AG10803 (cell line): ENCODE measurements around the gene USP47.

Experiments
- DNase-seq: peaks from one replicate; pipeline ENCODE4 v3.0.0; 2010; ENCODE audit warnings: low read depth
- H3K4me3 ChIP-seq: 2 replicates; pipeline ENCODE4 v1.5.1; 2011; ENCODE audit warnings: mild to moderate bottlenecking, low read length, control low read depth
- CTCF ChIP-seq: conservative IDR thresholded peaks from 2 replicates; pipeline ENCODE4 v1.5.1; 2011; ENCODE audit warnings: mild to moderate bottlenecking, low read length, control low read depth, inconsistent platforms

Gene USP47

GRCh38 chr11:11960687-11961086 is 118.9 kb downstream of the USP47 start:
- no peak for TF ChIP-seq CTCF
- H3K4me3 ChIP-seq, result no peak overlapping the region
- DNase-seq, result no peak

- DNase-seq, result no peak
- H3K4me3 ChIP-seq, result no peak overlapping the region
- TF ChIP-seq CTCF, result no peak
These were observed 119.7 kb downstream of the USP47 start for GRCh38 chr11:11961399-11962028.

- no peak overlapping the region for H3K4me3 ChIP-seq
- TF ChIP-seq CTCF, result no peak
- no peak for DNase-seq
These were observed 121.3 kb downstream of the USP47 start for GRCh38 chr11:11963067-11963466.

GRCh38 chr11:11963842-11964773 is 122.3 kb downstream of the USP47 start:
- DNase-seq, result no peak
- no peak for TF ChIP-seq CTCF
- H3K4me3 ChIP-seq, result no peak overlapping the region

- no peak for TF ChIP-seq CTCF
- H3K4me3 ChIP-seq, result no peak overlapping the region
- DNase-seq, result no peak
These were observed 123.0 kb downstream of the USP47 start for GRCh38 chr11:11964774-11965150.

GRCh38 chr11:11965192-11965591 is 123.4 kb downstream of the USP47 start:
- H3K4me3 ChIP-seq, result no peak overlapping the region
- TF ChIP-seq CTCF, result no peak
- no peak for DNase-seq
